GM12878 (cell line): ENCODE data around the gene CIPC.

Source experiments
- ATF3 ChIP-seq: IDR thresholded peaks from 2 replicates; pipeline ENCODE4 v1.6.1; 2011; ENCODE audit warnings: low read depth, mild to moderate bottlenecking, low read length, moderate library complexity, borderline replicate concordance; ENCODE audit errors: extremely low read depth
- CTCF ChIP-seq, 3 experiments: IDR thresholded peaks in 2 of 3; conservative IDR thresholded peaks in 1 of 3; 2 replicates each; pipeline ENCODE4 v1.5.1; 2011; ENCODE audit warnings: low read depth in 3 of 3, low read length in 3 of 3, mild to moderate bottlenecking in 3 of 3, control low read depth in 2 of 3, moderate library complexity in 2 of 3, inconsistent platforms in 1 of 3, mixed read lengths in 1 of 3; ENCODE audit not compliant: control insufficient read depth in 2 of 3, insufficient read depth in 1 of 3; ENCODE audit errors: extremely low read depth in 1 of 3
- EZH2 ChIP-seq: IDR thresholded peaks from 2 replicates; pipeline ENCODE4 v1.6.1; 2012; ENCODE audit warnings: low read depth, mild to moderate bottlenecking, control low read depth, inconsistent platforms, low read length, borderline replicate concordance; ENCODE audit not compliant: control insufficient read depth
- JUND ChIP-seq: IDR thresholded peaks from 2 replicates; pipeline ENCODE4 v1.6.1; 2012; ENCODE audit warnings: low read depth, mild to moderate bottlenecking, low read length, improper control_type of control experiment, moderate library complexity
- NFYB ChIP-seq: IDR thresholded peaks from 2 replicates; pipeline ENCODE4 v1.6.1; 2011; ENCODE audit warnings: low read depth, mild to moderate bottlenecking, low read length, improper control_type of control experiment, moderate library complexity; ENCODE audit not compliant: insufficient read depth
- NR2C2 ChIP-seq: IDR thresholded peaks from 2 replicates; pipeline ENCODE4 v1.6.1; 2011; ENCODE audit warnings: borderline replicate concordance, low read depth; ENCODE audit not compliant: control insufficient read depth, insufficient read length
- PAX8 ChIP-seq: fragments of 450-650 bp; IDR thresholded peaks from 2 replicates; pipeline ENCODE4 v1.6.1; 2017; ENCODE audit warnings: mild to moderate bottlenecking, moderate library complexity
- POLR2A ChIP-seq: IDR thresholded peaks from 2 replicates; pipeline ENCODE4 v1.6.1; 2011; ENCODE audit warnings: low read depth, mild to moderate bottlenecking, low read length
- POU2F2 ChIP-seq: IDR thresholded peaks from 3 replicates; pipeline ENCODE4 v1.6.1; 2011; ENCODE audit warnings: low read depth, mild to moderate bottlenecking, low read length, borderline replicate concordance
- ZNF274 ChIP-seq: IDR thresholded peaks from one replicate; pipeline ENCODE4 v1.8.0; 2011; ENCODE audit not compliant: insufficient read length, insufficient read depth
- TF ChIP-seq, protein P1 (sequence below): IDR thresholded peaks from 2 replicates; pipeline ENCODE4 v1.6.1; 2011; ENCODE audit warnings: low read depth, low read length, improper control_type of control experiment, borderline replicate concordance

DNA sequence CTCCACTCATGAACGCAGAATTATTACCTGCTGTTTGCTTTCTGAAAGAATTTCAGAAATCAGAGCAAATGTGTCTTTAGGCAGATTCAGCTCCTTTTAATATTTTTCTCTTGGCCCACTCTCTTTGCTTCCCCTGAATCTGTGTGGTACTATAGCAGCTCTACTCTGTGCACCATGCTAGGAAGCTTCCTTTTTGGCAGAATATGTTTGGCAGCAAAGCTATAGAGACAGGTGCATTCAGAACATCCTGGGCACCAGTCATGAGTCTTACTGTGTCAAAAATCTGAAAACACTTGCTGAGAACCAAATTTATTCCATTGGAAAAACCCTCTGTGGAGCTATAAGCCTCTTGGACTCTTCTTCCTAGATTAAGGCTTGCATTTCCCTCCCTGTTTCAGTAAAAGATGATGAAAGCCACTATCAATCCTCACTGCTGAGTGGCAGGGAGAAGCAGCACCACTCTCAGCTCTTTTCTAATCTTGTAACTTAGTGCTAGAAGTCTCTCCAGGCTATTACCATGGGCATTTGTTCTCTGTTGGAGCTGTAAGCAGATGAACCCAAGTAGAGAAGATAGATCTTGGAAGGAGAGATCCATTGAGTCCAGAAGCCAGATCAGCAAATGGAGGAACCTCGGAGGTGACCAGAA is 18.2 kb downstream of the CIPC start:
- TF ChIP-seq EZH2: no peak
- no peak for TF ChIP-seq NFYB
- no peak for TF ChIP-seq POLR2A
- no peak for TF ChIP-seq PAX8
- no peak for TF ChIP-seq NR2C2
- no peak for TF ChIP-seq JUND
- TF ChIP-seq CTCF (IDR thresholded peaks at IDR 0.05 in 2 of 3, conservative IDR thresholded peaks at IDR 0.05 in 1 of 3; ENCODE audit: control insufficient read depth in 2 of 3, extremely low read depth in 1 of 3, insufficient read depth in 1 of 3, low read depth in 3 of 3, low read length in 3 of 3): no peak
- TF ChIP-seq POU2F2: no peak
- TF ChIP-seq ATF3: no peak
- TF ChIP-seq, protein P1, sequence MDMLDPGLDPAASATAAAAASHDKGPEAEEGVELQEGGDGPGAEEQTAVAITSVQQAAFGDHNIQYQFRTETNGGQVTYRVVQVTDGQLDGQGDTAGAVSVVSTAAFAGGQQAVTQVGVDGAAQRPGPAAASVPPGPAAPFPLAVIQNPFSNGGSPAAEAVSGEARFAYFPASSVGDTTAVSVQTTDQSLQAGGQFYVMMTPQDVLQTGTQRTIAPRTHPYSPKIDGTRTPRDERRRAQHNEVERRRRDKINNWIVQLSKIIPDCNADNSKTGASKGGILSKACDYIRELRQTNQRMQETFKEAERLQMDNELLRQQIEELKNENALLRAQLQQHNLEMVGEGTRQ: no peak
- TF ChIP-seq ZNF274: no peak
